LoVo (cell line): ENCODE data around the gene AJAP1.

ENCODE experiments used
- DNase-seq: peaks from one replicate; pipeline ENCODE4 v3.0.0-alpha.2; 2016; ENCODE audit warnings: low spot score

The AJAP1 gene

DNA sequence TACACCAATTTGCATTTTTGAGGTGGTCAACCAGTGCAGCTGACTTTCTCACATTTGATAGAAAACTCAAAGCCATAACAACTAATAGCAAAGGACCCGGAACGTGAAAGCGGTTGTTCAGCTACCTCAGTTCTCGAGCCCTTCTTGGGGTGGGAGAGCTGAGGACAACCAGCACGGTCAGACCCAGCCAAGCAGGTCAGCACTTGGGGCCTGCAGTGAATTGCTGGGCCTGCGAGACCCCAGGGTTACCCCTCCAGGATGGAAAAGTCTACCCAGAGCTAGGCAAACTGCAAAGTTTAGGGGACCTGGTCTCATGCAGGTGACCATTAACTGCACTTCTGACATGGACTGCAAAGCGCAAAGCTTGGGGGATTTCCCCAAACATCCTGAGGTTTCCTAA lies 23.8 kb upstream of the AJAP1 start:
- DNase-seq = no peak

DNA sequence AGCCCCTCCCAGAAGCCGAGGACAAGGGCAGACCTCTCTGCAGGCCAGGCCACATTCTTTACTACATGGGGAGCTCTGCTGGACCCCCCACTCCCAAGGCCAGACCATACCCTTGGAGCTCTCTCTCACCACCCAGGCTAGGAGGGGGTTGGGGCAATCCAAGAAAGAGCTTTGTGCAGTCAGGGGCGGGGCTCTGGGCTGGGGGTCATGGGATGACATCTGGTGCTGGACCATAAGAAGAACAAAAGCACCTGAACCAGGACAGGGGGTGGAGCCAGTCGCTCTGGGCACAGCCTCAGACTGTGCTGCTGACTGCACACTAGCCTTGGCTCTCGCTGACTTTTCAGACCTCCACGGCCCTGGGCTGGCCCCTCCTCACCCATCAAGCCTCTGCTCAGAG lies 23.1 kb upstream of the AJAP1 start:
- no peak for DNase-seq

DNA sequence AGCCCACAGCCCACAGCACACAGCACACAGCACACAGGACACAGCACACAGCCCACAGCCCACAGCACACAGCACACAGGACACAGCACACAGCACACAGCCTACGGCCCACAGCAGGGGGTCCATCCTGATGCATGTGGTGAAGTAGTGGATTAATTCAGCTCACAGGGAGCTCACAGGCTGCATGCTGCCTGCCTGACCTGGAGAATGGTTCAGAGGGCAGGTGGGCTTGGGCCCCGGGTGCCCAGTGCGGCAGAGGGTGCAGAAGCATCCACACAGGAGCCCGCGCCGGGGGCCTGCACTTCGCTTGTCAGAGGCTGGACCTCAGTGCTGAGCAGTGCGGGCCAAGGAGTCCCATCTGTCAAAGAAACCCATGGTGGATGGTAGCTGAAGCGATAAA lies 21.1 kb upstream of the AJAP1 start:
- no peak for DNase-seq

DNA sequence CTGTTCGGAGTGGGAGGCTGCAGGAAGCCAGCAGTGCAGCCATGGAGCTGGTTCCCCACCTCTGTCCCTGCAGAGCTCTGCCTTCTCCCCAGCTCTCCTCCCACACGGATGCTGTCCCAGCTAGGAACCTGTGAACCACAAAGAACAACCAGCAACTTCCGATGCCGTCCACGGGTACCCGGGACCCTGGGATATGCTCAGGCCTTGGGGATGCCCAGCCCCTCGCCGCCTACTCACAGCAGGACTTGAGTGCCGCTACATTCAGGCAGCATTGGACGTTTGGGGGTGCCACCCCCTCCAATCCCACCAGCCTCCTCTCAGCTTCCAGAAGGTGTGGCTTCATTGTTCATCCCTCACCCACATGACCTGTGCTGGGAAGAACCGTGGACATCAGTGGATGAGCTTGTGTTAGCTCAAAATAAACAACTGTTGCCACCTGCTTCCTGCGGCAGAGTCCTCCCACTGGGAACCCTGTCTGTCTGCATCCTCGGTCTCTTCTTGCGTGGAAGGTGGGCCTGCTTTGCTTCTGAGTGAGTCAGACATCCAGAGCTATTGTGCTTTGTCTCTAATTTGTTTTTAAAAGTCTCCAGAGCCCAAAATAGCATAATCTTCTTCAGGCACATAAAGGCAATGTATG lies 20.1 kb upstream of the AJAP1 start:
- DNase-seq = no peak

DNA sequence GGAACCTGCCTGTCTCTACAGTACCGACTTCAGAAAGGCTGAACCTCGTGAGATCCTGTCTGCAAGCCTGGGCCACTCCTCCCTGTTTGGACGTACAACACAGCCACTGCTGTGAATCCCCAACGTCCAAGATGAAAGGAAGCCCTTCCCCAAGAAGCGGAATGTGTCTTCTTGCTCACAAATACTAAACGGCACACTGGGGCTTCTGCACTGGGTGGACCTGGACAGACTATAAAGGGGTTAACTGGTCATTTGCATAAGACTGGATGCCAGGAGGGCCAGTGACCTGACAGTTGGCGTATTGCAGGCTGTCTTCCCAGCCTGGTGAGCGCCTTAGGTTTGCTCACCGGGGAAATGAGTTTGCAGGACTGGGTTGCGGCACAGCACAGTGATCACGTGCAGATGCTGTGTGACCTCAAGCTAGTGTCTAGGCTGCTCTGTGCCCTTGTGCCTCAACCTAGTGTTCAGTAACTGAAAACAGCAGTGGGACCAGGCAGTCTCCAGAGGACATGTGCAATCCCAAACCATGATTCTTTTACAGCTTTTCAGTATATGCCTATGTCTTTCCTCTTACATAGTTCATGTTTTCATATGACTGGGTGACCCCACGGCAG lies 19.5 kb upstream of the AJAP1 start:
- DNase-seq = no peak

DNA sequence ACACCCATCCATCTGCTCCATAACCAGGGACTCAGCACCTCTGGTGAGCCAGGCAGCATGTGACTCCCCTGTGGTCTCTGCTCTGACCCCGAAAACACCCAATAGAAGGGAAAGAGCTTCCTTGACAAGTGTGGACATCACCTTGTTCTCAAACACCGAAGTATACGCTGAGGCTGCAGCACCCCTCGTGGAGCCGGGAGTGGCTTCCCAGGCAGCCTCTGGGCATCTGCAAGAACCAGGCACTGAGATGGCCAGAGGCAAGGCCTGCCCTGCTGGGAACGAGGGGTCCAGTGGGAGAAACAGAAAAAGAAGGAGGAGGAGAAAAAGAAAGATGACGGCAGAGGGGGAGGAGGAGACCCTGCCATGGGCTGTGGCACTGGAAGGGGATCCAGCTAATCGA lies 18.2 kb upstream of the AJAP1 start:
- no peak for DNase-seq

DNA sequence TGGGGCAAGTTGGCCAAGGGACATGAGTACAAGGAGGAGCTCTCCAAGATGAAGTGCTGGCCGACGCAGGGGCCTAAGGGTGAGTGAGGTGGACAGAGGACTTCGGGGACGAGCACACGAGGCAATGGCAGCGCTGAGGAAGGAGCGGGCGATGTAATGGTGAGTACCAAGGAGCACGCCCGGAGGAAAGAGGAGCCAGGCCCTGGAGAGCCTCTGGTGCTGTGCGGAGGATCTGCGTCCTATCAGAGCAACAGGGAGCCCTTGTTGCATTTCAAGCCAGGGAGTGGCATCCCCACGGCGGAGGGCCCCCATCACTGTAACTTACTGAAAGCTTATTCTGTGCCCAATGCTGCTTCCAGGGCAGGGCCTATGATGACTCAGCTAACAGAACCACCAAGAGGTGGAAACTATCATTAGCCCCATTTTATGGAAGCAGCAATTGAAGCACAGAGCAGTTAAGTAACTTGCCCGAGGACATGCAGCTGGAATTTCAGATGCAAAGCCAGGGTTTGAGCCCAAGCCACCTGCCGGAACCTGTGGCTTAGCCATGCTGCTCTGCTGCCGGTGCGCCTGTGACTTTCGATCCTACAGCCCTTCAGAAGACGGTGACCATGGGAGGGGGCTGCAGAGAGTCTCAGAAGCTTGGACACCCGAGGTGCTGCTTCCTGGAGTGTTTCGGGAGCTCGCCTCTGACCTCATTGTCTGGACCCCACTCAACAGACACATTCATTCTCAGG lies 17.6 kb upstream of the AJAP1 start:
- no peak for DNase-seq

DNA sequence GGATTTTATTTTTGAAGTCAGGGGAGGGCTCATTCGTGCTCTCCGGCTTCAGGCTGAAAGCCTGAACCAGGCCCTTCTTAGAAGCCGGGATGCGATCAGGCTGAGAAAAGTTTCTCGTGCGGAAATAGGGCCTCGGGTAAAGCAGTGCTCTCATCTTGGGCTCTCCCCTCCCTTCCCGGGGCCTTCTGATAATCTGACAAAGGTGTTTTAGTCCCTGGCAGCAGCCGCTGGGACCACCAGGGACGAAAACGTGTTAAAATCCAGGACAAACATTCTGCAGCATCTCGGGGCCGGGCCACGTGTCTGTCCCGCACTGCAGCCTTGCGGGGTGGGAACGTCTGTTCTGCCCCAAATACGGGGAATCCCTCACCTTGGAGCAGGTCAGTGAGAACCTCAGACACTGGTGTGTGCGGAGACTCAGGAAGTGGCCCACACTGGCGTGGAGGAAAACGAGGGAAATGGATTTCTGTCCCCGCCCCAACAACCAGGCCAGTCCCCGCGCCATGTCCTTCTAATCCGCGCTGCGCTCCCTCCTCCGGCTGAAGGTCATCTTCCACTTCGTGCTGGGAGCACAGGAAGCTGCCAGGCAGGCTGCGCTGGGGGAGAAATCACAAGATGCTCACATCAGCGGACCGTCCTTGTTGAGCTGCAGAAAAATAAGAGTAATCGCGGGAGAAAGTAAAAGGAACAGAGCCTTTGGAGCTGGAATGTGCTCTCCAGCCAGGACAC lies 16.6 kb upstream of the AJAP1 start:
- no peak for DNase-seq

DNA sequence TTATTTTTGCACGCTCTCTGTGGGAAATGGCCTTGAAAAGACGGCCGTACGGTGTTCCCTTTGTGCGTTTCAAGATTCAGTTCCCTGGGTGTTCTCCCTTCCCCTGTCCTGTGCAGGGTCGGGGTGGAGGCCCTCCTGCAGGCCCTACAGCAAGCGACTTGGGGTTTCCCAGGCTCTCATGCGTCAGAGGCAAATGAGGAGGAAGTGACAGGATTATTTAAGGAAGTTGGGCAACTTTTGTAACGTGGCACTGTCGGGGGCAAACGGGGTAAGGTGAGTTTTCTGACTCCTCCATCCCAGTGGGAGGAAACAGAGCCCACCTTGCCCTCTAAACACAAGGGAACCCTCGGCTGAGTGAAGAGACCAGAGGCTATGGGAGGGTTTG lies 16.1 kb upstream of the AJAP1 start:
- DNase-seq = no peak

DNA sequence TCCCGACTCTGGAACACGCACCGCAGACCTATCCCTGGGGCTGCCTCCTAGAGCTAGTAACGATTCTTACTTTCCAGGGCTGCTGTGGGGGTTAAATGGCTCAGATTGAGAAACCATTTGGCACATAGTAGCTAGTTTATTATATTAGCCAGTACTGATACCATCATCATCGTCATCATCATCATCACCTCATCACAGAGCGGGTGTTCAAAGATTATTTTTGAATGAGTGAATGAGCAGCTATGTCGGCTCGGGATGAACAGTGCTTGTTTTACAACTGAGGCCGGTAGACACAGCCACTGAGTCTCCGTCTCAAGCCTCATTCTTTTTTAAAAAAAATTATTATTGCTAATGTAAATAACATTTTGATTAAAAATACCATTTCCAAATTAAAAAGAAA lies 13.5 kb upstream of the AJAP1 start:
- no peak for DNase-seq

DNA sequence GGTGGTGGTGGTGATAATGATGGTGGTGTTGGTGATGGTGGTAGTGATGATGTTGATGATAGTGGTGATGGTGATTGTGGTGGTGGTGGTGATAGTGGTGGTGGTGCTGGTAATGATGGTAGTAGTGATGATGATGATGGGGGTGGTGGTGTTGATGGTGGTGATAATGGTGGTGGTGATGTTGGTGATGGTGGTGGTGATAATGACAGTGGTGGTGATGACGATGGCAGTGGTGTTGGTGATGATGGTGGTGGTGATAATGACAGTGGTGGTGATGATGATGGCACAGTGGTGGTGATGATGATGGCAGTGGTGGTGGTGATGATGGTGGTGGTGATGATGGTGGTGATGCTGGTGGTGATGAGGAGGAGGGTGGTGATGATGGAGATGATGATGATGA lies 7.0 kb upstream of the AJAP1 start:
- no peak for DNase-seq

DNA sequence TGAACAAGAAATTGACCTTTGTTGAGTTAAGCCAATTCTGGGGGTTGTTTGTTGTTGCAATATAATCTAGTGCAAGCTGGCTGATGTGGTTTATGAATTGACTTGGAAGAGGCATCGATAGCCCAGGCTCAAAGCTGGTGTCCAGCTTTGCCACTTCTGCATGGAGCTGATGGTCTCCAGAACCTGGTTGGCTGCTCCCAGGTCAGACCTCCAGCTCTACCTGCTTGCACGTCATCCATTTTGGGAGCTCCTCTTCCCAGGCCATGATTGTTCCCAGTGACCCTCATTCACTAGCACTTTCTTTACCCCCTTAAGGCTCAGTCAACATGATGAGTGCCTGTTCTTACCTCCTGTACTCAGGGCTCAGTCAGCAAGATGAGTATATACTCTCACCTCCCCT lies 5.8 kb upstream of the AJAP1 start:
- no peak for DNase-seq

DNA sequence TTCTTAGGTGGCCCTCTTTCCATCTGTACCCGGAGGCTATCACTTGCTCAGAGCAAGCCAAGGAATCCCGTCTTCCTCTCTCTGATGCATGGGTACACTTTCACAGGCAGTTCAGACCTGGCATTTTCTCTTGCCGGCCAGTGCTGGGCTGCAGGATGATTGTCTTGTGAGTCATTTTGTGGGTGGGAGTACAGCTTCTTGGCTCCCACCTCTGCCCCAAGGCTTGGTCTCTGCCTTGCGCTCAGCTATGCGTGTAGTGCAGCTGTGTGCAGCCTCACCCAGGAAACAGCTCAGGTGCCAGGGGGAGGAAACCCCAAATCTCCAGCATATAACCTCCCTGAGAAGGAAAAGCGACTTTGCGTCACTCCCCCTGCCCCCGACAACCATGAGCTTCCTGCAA lies 3.9 kb upstream of the AJAP1 start:
- peak; percentile 22 for DNase-seq

DNA sequence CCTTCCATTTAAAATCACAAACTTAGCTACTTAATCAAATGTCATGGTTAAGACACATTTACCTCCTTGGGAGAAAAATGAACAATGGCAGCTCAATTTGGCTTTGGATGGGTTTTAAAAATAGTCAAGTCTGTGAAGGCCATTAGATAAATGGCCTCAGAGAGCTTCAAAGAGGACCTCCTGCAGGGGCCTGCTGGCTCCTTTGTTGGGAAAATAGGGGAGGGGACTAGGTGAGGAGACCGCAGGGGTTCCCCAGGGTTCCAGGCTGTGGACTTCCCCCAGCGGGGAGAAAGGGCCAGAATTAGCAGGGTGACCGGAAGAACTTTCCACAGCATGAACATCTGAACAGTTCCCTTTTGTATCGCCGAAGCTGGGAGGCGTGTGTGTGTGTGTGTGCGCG lies 3.4 kb upstream of the AJAP1 start:
- no peak for DNase-seq

DNA sequence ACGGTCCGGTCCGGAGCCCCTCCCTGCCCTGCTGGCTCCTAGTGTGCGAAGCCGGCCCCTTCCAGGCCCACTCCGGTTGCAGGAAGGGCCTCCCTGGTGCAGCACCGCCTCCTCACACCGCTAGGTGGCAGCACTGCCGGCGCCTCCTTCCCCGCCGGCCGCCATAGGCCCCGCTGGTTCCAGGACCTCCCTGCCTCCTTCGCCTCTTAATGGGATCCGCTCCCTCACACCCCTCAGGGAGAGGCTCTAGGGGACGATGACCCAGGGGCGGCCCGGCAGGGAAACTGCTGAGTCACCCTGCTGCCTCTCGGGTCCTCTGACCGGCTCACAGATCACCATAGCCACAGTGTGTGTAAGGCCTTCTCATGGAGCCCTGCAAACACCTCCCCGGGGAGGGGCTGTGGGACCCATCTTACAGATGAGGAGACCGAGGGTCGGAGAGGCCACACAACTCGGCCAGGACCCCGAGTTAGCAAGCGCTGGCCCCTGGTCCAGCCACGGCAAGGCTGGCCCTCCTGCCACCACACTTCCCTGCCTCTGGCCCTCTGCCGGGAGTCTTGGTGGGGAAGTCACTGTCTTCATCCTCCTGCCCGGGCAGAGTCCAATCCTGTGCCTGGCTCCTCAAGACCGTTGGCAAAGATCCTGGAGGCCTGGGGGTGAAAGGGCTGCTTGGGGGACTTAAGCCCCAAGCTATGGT lies 1.6 kb upstream of the AJAP1 start:
- no peak for DNase-seq

DNA sequence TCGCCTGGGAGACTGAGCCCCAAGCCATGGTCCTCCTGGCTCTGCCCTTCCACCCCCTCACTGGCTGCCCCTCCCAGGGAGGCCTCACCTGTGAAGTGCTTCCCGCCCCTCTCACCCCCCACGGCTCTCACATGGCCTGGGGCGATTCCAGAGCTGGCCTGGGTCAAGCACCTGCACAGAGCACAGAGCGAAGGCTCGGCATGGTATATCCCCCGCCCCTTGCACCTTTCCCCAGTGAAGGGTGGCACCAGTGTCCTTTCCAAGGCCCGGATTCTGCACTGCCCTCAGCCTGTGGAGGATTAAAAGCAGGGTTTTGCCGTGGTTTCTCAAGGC lies 1.1 kb upstream of the AJAP1 start:
- DNase-seq = no peak

DNA sequence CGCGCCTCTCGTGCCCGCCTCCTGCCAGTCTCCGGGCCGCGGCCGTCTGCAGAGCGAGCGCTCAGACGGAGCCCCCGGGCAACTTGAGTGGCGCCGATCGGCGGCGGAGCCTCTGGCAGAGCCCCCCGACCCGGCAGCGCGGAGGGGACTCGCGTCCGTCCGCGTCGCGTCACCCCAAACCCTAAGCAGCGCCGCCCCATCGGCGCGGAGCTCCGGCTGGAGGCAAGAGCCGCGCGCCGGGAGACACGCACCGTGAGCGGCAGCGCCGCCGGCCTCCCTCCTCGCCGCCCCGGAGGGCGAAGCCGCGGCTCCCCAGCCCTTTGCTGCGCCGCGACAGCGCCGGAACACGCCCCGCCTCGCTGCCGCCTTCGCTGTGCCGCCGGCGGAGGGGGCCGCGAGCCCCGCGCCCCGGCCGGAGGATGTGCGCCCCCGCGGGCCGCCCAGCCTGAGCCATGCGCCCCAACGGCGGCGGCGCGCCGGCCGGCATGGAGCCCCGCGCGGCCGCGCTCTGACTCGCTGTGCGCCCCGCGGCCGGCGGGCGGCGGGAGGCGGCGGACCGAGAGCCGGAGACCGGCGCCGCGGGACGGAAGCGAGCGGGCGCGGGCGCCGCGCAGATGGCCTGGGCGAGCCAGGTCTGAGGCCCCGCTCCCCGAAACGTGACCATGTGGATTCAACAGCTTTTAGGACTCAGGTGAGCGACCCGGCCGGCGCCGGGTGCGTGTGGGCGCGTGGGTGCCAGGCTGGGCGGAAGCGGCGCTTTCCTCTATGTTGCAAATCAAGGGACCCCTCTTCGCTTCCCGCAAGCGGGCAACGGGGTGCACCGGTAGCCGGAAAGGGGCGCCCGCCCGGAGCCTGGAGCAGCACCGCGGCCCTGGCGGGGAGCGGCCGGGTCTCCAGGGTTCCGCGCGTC lies 610 bp downstream of the AJAP1 start:
- no peak for DNase-seq

DNA sequence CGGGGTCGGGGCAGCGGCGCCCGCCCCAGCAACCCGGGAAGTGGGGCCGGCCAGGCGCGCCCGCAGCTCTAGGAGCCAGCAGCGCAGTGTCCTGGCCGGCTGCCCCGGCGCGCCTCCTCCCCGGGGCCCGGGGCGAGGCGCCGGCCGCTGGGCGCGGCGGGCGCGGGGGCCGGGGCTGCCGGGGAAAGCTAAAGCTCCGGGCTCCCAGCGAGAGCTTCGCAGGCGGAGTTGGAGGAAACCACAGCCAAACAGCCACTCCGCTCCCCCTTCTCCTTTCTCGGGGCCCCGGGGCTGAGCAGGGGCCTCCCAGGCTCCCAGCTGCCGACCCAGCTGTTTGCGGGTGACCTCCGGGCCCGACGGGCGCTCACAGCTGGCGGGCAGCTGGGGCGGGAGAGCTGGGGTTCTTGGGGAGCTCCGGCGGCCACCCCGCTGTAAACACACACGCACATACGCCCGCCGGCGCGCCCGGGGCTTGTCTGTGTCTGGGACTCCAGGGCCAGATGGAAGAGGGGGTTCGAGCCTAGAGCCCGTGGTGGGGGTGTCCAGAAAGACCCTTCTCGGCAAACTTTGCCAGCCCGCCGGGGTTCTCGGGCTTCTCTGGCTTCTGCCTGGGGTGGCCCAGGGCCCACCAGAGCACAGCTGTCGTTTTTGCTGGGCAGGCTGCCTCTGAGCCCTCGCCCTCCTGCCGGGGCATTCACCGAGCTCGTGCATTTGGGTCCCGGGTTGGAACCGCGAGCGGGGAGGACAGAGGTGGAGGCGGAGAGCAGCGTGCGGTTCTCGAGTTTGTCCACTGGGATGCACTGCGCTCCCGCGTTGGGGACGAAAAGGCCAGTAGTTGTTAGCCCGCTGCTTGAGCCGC lies 1.5 kb downstream of the AJAP1 start:
- no peak for DNase-seq

DNA sequence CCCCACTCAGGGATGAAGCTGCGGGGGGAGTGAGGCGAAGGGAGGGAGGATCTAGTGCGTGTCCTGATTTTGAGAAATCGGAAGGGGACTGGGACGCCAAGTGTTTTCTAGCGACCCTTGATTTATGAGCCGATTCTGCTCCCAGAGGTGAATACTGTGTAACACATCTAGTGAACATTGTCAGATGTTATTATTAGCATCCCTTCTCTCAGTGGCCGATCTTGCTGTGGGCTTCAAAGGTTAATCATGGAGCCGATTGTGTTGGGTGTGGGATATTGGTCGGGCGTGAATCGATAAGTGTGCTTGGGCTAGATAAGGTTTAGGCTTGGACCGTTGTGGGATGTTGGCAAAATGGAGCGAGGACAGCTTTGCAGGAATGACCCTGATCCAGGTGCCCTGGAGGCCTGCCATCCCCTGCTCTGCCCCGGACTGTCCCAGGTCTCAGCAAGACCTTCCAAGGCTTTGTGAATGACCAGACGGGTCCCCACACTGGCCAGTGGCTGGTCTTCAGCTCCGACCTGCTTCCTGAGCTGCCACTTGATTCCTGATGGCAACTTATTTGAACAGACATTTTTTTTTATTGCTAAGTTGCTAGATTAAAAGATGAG lies 2.2 kb downstream of the AJAP1 start:
- DNase-seq = no peak

DNA sequence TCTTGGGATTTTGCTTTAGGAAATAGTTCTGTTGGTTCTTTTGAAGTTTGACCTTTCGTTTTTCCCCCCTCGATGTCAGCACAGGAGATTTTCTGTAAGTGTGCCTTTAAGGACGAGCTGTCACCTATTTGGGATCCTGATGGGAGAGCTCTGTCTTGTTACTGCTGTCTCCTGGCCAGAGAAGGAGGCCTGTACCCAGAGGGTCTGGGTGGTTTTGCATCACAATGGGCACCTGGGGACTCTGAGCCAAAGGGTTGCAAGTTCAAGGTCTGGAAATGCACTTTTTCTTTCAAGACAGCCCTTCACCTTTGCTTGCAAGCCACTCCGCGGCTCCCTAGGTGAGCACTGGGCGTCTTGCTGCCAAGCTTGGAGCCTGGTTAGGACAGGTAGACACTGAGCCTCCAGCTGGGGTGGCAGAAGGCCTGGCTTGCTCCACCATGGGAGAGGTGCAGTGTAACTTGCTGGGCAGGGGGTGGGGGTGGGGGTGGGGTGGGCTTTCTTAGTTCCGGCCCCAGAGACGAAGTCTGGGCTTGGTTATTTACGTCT lies 2.9 kb downstream of the AJAP1 start:
- no peak for DNase-seq
